Measurements from ENCODE around the gene RMI1. TPM values are rescaled to one million over a fixed set of nuclear protein-coding genes. Genes with fewer than 3 reads are reported as not detected.

The RMI1 gene
- 15.1 TPM for polyA plus RNA-seq (2013, experiment 1 of 2)
- polyA plus RNA-seq (2013, experiment 2 of 2): 17.4 TPM

GRCh38 chr9:83980395-83981125 lies at the start of gene RMI1:
Gene RMI1, plus strand, starts transcription at chr9:83980805. Its CDS starts 20,182 bp downstream, at chr9:84000987.
- Histone ChIP-seq H3K4me3 (ENCODE audit: extremely low read depth, insufficient read depth, low read length, poor library complexity, severe bottlenecking) (peak within 1 kb of the TSS; percentile 95), H3K4me1 (ENCODE audit: control insufficient read depth, insufficient read depth, low read length, poor library complexity, severe bottlenecking) (peaks cover 7% of the 10 kb centered on the region), H3K27ac (ENCODE audit: low read depth, low read length, severe bottlenecking) (peak within 1 kb of the TSS; percentile 99), H3K36me3 (ENCODE audit: control insufficient read depth, insufficient read depth, low read length) (peaks cover 32% of the 10 kb centered on the region), H3K9me3 (ENCODE audit: control insufficient read depth, low read length) (no peaks in the 10 kb centered on the region)
- WGBS, 2 experiments (ENCODE audit: insufficient coverage in 2 of 2): 0% methylated on average over 47 to 61 of the region's 69 CpGs

GRCh38 chr9:83930881-83931280 lies 49.7 kb upstream of the RMI1 start:
- H3K36me3 ChIP-seq (ENCODE audit: control insufficient read depth, insufficient read depth, low read length): no peaks in the 10 kb centered on the region
- 98% methylated on average over 4 of the region's 5 CpGs; no CpG with 5 or more reads in 1 of the 2 experiments for WGBS, 2 experiments (ENCODE audit: insufficient coverage in 2 of 2)
- H3K4me1 ChIP-seq (ENCODE audit: control insufficient read depth, insufficient read depth, low read length, poor library complexity, severe bottlenecking): peaks cover 6% of the 10 kb centered on the region
- H3K27ac ChIP-seq (ENCODE audit: low read depth, low read length, severe bottlenecking): no peak overlapping the region
- H3K4me3 ChIP-seq (ENCODE audit: extremely low read depth, insufficient read depth, low read length, poor library complexity, severe bottlenecking): no peak overlapping the region
- H3K9me3 ChIP-seq (ENCODE audit: control insufficient read depth, low read length): no peaks in the 10 kb centered on the region

- Histone ChIP-seq H3K9me3 (ENCODE audit: control insufficient read depth, low read length) (no peaks in the 10 kb centered on the region), H3K4me1 (ENCODE audit: control insufficient read depth, insufficient read depth, low read length, poor library complexity, severe bottlenecking) (peaks cover 6% of the 10 kb centered on the region), H3K4me3 (ENCODE audit: extremely low read depth, insufficient read depth, low read length, poor library complexity, severe bottlenecking) (no peak overlapping the region), H3K27ac (ENCODE audit: low read depth, low read length, severe bottlenecking) (no peak overlapping the region), H3K36me3 (ENCODE audit: control insufficient read depth, insufficient read depth, low read length) (no peaks in the 10 kb centered on the region)
- WGBS, 2 experiments (ENCODE audit: insufficient coverage in 2 of 2): 80% methylated on average over 1 of the region's 2 CpGs; no CpG with 5 or more reads in 1 of the 2 experiments
Measured at GRCh38 chr9:83932011-83932410, 48.6 kb upstream of the RMI1 start.

GRCh38 chr9:83932851-83933250 lies 47.8 kb upstream of the RMI1 start:
- no peak overlapping the region for H3K27ac ChIP-seq (ENCODE audit: low read depth, low read length, severe bottlenecking)
- no peaks in the 10 kb centered on the region for H3K36me3 ChIP-seq (ENCODE audit: control insufficient read depth, insufficient read depth, low read length)
- 100% methylated on average over 1 to 2 of the region's 5 CpGs for WGBS, 2 experiments (ENCODE audit: insufficient coverage in 2 of 2)
- no peaks in the 10 kb centered on the region for H3K9me3 ChIP-seq (ENCODE audit: control insufficient read depth, low read length)
- peaks cover 6% of the 10 kb centered on the region for H3K4me1 ChIP-seq (ENCODE audit: control insufficient read depth, insufficient read depth, low read length, poor library complexity, severe bottlenecking)
- H3K4me3 ChIP-seq (ENCODE audit: extremely low read depth, insufficient read depth, low read length, poor library complexity, severe bottlenecking): no peak overlapping the region

GRCh38 chr9:83933790-83934189 lies 46.8 kb upstream of the RMI1 start:
- Histone ChIP-seq H3K27ac (ENCODE audit: low read depth, low read length, severe bottlenecking) (no peak overlapping the region), H3K36me3 (ENCODE audit: control insufficient read depth, insufficient read depth, low read length) (no peaks in the 10 kb centered on the region), H3K9me3 (ENCODE audit: control insufficient read depth, low read length) (no peaks in the 10 kb centered on the region), H3K4me3 (ENCODE audit: extremely low read depth, insufficient read depth, low read length, poor library complexity, severe bottlenecking) (no peak overlapping the region), H3K4me1 (ENCODE audit: control insufficient read depth, insufficient read depth, low read length, poor library complexity, severe bottlenecking) (peaks cover 6% of the 10 kb centered on the region)
- WGBS, 2 experiments (ENCODE audit: insufficient coverage in 2 of 2): 92 to 100% methylated on average over 2 to 3 of the region's 3 CpGs

GRCh38 chr9:83934569-83935275 lies 45.9 kb upstream of the RMI1 start:
- H3K4me3 ChIP-seq (ENCODE audit: extremely low read depth, insufficient read depth, low read length, poor library complexity, severe bottlenecking): no peak overlapping the region
- no peak overlapping the region for H3K27ac ChIP-seq (ENCODE audit: low read depth, low read length, severe bottlenecking)
- H3K4me1 ChIP-seq (ENCODE audit: control insufficient read depth, insufficient read depth, low read length, poor library complexity, severe bottlenecking): peaks cover 6% of the 10 kb centered on the region
- H3K9me3 ChIP-seq (ENCODE audit: control insufficient read depth, low read length): no peaks in the 10 kb centered on the region
- 90% methylated on average over 4 of the region's 5 CpGs; no CpG with 5 or more reads in 1 of the 2 experiments for WGBS, 2 experiments (ENCODE audit: insufficient coverage in 2 of 2)
- H3K36me3 ChIP-seq (ENCODE audit: control insufficient read depth, insufficient read depth, low read length): no peaks in the 10 kb centered on the region

- Histone ChIP-seq H3K27ac (ENCODE audit: low read depth, low read length, severe bottlenecking) (no peak overlapping the region), H3K36me3 (ENCODE audit: control insufficient read depth, insufficient read depth, low read length) (no peaks in the 10 kb centered on the region), H3K9me3 (ENCODE audit: control insufficient read depth, low read length) (no peaks in the 10 kb centered on the region), H3K4me3 (ENCODE audit: extremely low read depth, insufficient read depth, low read length, poor library complexity, severe bottlenecking) (no peak overlapping the region), H3K4me1 (ENCODE audit: control insufficient read depth, insufficient read depth, low read length, poor library complexity, severe bottlenecking) (peaks cover 6% of the 10 kb centered on the region)
- 92 to 100% methylated on average over 2 to 3 of the region's 3 CpGs for WGBS, 2 experiments (ENCODE audit: insufficient coverage in 2 of 2)
Measured at GRCh38 chr9:83935276-83935935, 45.2 kb upstream of the RMI1 start.

- Histone ChIP-seq H3K4me1 (ENCODE audit: control insufficient read depth, insufficient read depth, low read length, poor library complexity, severe bottlenecking) (peaks cover 6% of the 10 kb centered on the region), H3K36me3 (ENCODE audit: control insufficient read depth, insufficient read depth, low read length) (no peaks in the 10 kb centered on the region), H3K4me3 (ENCODE audit: extremely low read depth, insufficient read depth, low read length, poor library complexity, severe bottlenecking) (no peak overlapping the region), H3K27ac (ENCODE audit: low read depth, low read length, severe bottlenecking) (no peak overlapping the region), H3K9me3 (ENCODE audit: control insufficient read depth, low read length) (no peaks in the 10 kb centered on the region)
- 77 to 83% methylated on average over 6 of the region's 6 CpGs for WGBS, 2 experiments (ENCODE audit: insufficient coverage in 2 of 2)
Measured at GRCh38 chr9:83936523-83936922, 44.1 kb upstream of the RMI1 start.

GRCh38 chr9:83937861-83938455 lies 42.6 kb upstream of the RMI1 start:
- Histone ChIP-seq H3K27ac (ENCODE audit: low read depth, low read length, severe bottlenecking) (no peak overlapping the region), H3K9me3 (ENCODE audit: control insufficient read depth, low read length) (no peaks in the 10 kb centered on the region), H3K36me3 (ENCODE audit: control insufficient read depth, insufficient read depth, low read length) (no peaks in the 10 kb centered on the region), H3K4me3 (ENCODE audit: extremely low read depth, insufficient read depth, low read length, poor library complexity, severe bottlenecking) (no peak overlapping the region), H3K4me1 (ENCODE audit: control insufficient read depth, insufficient read depth, low read length, poor library complexity, severe bottlenecking) (peaks cover 6% of the 10 kb centered on the region)
- no CpG with 5 or more reads among the region's 1 CpG for WGBS, 2 experiments (ENCODE audit: insufficient coverage in 2 of 2)

- 95 to 96% methylated on average over 4 of the region's 5 CpGs for WGBS, 2 experiments (ENCODE audit: insufficient coverage in 2 of 2)
- H3K27ac ChIP-seq (ENCODE audit: low read depth, low read length, severe bottlenecking): no peak overlapping the region
- H3K4me1 ChIP-seq (ENCODE audit: control insufficient read depth, insufficient read depth, low read length, poor library complexity, severe bottlenecking): no peaks in the 10 kb centered on the region
- no peak overlapping the region for H3K4me3 ChIP-seq (ENCODE audit: extremely low read depth, insufficient read depth, low read length, poor library complexity, severe bottlenecking)
- no peaks in the 10 kb centered on the region for H3K36me3 ChIP-seq (ENCODE audit: control insufficient read depth, insufficient read depth, low read length)
- no peaks in the 10 kb centered on the region for H3K9me3 ChIP-seq (ENCODE audit: control insufficient read depth, low read length)
Measured at GRCh38 chr9:83940590-83941303, 39.9 kb upstream of the RMI1 start.

Data from mesodermal cell (in vitro differentiated cells).